HepG2 (cell line): ENCODE measurements around the gene TDRD3. TPM values are rescaled to one million over a fixed set of nuclear protein-coding genes. Genes with fewer than 3 reads are reported as not detected.
A peak's percentile ranks its signal among the peaks of the same experiment; 100 is the strongest.

ENCODE experiments used
- AHR ChIP-seq: IDR thresholded peaks from 2 replicates; pipeline ENCODE4 v1.6.1; 2018; ENCODE audit warnings: missing genetic modification reagents, missing compliant biosample characterization
- CBFB ChIP-seq: sonication (generic); formaldehyde crosslinking; IDR thresholded peaks from 2 replicates; pipeline ENCODE4 v1.4.0; 2020; ENCODE audit warnings: missing genetic modification reagents
- EP300 ChIP-seq, 3 experiments: sonication (generic) in 1 of 3; formaldehyde crosslinking in 1 of 3; IDR thresholded peaks; 2 replicates each; pipeline versions ENCODE4 v1.5.1 to v1.6.1; 2011 to 2020; ENCODE audit warnings: low read depth in 2 of 3, low read length in 2 of 3, borderline replicate concordance in 1 of 3, improper control_type of control experiment in 1 of 3, mild to moderate bottlenecking in 1 of 3, missing genetic modification reagents in 1 of 3, moderate library complexity in 1 of 3
- ESRRA ChIP-seq: sonication (generic); formaldehyde crosslinking; IDR thresholded peaks from 2 replicates; pipeline ENCODE4 v1.5.1; 2020; ENCODE audit warnings: mild to moderate bottlenecking, low read depth, missing genetic modification reagents
- GATAD1 ChIP-seq: IDR thresholded peaks from 2 replicates; pipeline ENCODE4 v1.6.1; 2016; ENCODE audit warnings: missing genetic modification reagents, missing compliant biosample characterization
- HBP1 ChIP-seq: IDR thresholded peaks from 2 replicates; pipeline ENCODE4 v1.6.1; 2016; ENCODE audit warnings: low read depth, control low read depth
- HMG20A ChIP-seq: IDR thresholded peaks from 2 replicates; pipeline ENCODE4 v1.6.1; 2016; ENCODE audit warnings: borderline replicate concordance
- MBD4 ChIP-seq: IDR thresholded peaks from 2 replicates; pipeline ENCODE4 v1.6.1; 2012; ENCODE audit warnings: low read length, inconsistent platforms, borderline replicate concordance
- MTERF4 ChIP-seq: sonication (generic); formaldehyde crosslinking; IDR thresholded peaks from 2 replicates; pipeline ENCODE4 v1.8.0; 2023; ENCODE audit warnings: mild to moderate bottlenecking, missing genetic modification reagents
- NR3C1 ChIP-seq: sonication (generic); formaldehyde crosslinking; IDR thresholded peaks from 2 replicates; pipeline ENCODE4 v1.4.0; 2020; ENCODE audit warnings: missing genetic modification reagents
- PATZ1 ChIP-seq: sonication (generic); formaldehyde crosslinking; IDR thresholded peaks from 2 replicates; pipeline ENCODE4 v1.4.0; 2020; ENCODE audit warnings: missing genetic modification reagents
- RARA ChIP-seq: IDR thresholded peaks from 2 replicates; pipeline ENCODE4 v1.6.1; 2016; ENCODE audit warnings: missing genetic modification reagents, missing compliant biosample characterization
- REPIN1 ChIP-seq: sonication (generic); formaldehyde crosslinking; IDR thresholded peaks from 2 replicates; pipeline ENCODE4 v1.8.0; 2022; ENCODE audit warnings: missing genetic modification reagents, low read depth, mild to moderate bottlenecking, borderline replicate concordance
- RFX1 ChIP-seq: fragments of 450-650 bp; IDR thresholded peaks from 2 replicates; pipeline ENCODE4 v1.6.1; 2017
- RFX3 ChIP-seq: IDR thresholded peaks from 2 replicates; pipeline ENCODE4 v1.6.1; 2016; ENCODE audit warnings: missing biosample characterization, missing genetic modification reagents
- SALL1 ChIP-seq: sonication (generic); formaldehyde crosslinking; IDR thresholded peaks from 2 replicates; pipeline ENCODE4 v1.8.0; 2022; ENCODE audit warnings: mild to moderate bottlenecking, missing genetic modification reagents
- TBL1XR1 ChIP-seq: fragments of 150-350 bp; IDR thresholded peaks from 2 replicates; pipeline ENCODE4 v1.6.1; 2014; ENCODE audit warnings: borderline replicate concordance, low read length; ENCODE audit not compliant: partially characterized antibody
- U2AF1 ChIP-seq: fragments of 200-400 bp; formaldehyde crosslinking; optimal IDR thresholded peaks from 2 replicates; pipeline ENCODE3; 2017; ENCODE audit warnings: mild to moderate bottlenecking, low read depth, low read length
- ZNF678 ChIP-seq: sonication (generic); formaldehyde crosslinking; IDR thresholded peaks from 2 replicates; pipeline ENCODE4 v1.4.0; 2020; ENCODE audit warnings: mild to moderate bottlenecking, missing genetic modification reagents
- ZNF772 ChIP-seq: sonication (generic); formaldehyde crosslinking; IDR thresholded peaks from 2 replicates; pipeline ENCODE4 v1.5.0; 2020; ENCODE audit warnings: mild to moderate bottlenecking, missing genetic modification reagents
- polyA plus RNA-seq, 8 experiments: library from polyadenylated mRNA; depleted of rRNA in 3 of 8; stranded (reverse) in 7 of 8; unstranded in 1 of 8; fragments of >200 nt; fragmentation: Illumina TruSeq in 4 of 8; extraction: Trizol in 4 of 8; gene quantifications; 2 replicates each; pipeline versions ENCODE4 v1.2.1 to v1.2.3, GENCODE V29; 2011 to 2016; ENCODE audit warnings: low read depth in 4 of 8, missing spikeins in 1 of 8, mixed read lengths in 1 of 8; ENCODE audit not compliant: insufficient read depth in 1 of 8
- total RNA-seq, 5 experiments: library from RNA; depleted of rRNA; stranded (reverse); fragments of >200 nt; fragmentation: Illumina TruSeq; extraction: Trizol; gene quantifications; 2 replicates each; pipeline ENCODE4 v1.2.3, GENCODE V29; 2016; ENCODE audit warnings: low read depth in 1 of 5
- TF ChIP-seq, protein P1 (sequence below): sonication (generic); formaldehyde crosslinking; IDR thresholded peaks from 2 replicates; pipeline ENCODE4 v1.4.0; 2020; ENCODE audit warnings: missing genetic modification reagents, borderline replicate concordance

The TDRD3 gene
- total and polyA plus RNA-seq, 2 of the 13 experiments (the other 11 are each of a cell fraction or from before 2014, with no cell fraction given), result 4.7 to 11.8 TPM

GRCh38 chr13:60396783-60397703 lies at the start of gene TDRD3 (continued):
- TF ChIP-seq HMG20A (CRISPR knock-in tag) (no peak), NR3C1 (CRISPR knock-in tag) (no peak), ZNF678 (CRISPR knock-in tag) (no peak; the same call in 1 of the 2 replicates), AHR (CRISPR knock-in tag) (no peak), RFX3 (no peak), CBFB (CRISPR knock-in tag) (no peak), RFX1 (no peak), MBD4 (no peak), TBL1XR1 (no peak), ZNF772 (CRISPR knock-in tag) (no peak), SALL1 (peak; percentile 29; the same call in 1 of the 2 replicates), U2AF1 (peak; percentile 54), ESRRA (CRISPR knock-in tag) (no peak), RARA (CRISPR knock-in tag) (peak; percentile 39; the same call in 1 of the 2 replicates), REPIN1 (CRISPR knock-in tag) (peak; percentile 21; the same call in 1 of the 2 replicates), HBP1 (CRISPR knock-in tag) (0 out of 2 replicates have a peak, but pooled peaks have one; percentile 25), MTERF4 (CRISPR knock-in tag) (no peak), EP300 (IDR thresholded peaks at IDR 0.05; ENCODE audit: low read depth in 2 of 2, low read length in 2 of 2) (no peak), EP300 (CRISPR knock-in tag; IDR thresholded peaks at IDR 0.05; ENCODE audit: borderline replicate concordance) (no peak), PATZ1 (peak; percentile 59), GATAD1 (CRISPR knock-in tag) (0 out of 2 replicates have a peak, but pooled peaks have one; percentile 26)
- TF ChIP-seq, protein P1, sequence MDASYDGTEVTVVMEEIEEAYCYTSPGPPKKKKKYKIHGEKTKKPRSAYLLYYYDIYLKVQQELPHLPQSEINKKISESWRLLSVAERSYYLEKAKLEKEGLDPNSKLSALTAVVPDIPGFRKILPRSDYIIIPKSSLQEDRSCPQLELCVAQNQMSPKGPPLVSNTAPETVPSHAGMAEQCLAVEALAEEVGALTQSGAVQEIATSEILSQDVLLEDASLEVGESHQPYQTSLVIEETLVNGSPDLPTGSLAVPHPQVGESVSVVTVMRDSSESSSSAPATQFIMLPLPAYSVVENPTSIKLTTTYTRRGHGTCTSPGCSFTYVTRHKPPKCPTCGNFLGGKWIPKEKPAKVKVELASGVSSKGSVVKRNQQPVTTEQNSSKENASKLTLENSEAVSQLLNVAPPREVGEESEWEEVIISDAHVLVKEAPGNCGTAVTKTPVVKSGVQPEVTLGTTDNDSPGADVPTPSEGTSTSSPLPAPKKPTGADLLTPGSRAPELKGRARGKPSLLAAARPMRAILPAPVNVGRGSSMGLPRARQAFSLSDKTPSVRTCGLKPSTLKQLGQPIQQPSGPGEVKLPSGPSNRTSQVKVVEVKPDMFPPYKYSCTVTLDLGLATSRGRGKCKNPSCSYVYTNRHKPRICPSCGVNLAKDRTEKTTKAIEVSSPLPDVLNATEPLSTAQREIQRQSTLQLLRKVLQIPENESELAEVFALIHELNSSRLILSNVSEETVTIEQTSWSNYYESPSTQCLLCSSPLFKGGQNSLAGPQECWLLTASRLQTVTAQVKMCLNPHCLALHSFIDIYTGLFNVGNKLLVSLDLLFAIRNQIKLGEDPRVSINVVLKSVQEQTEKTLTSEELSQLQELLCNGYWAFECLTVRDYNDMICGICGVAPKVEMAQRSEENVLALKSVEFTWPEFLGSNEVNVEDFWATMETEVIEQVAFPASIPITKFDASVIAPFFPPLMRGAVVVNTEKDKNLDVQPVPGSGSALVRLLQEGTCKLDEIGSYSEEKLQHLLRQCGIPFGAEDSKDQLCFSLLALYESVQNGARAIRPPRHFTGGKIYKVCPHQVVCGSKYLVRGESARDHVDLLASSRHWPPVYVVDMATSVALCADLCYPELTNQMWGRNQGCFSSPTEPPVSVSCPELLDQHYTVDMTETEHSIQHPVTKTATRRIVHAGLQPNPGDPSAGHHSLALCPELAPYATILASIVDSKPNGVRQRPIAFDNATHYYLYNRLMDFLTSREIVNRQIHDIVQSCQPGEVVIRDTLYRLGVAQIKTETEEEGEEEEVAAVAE, result peak; percentile 23; the same call in 1 of the 2 replicates
